Loucy (cell line): ENCODE measurements around the gene UNC79.

Source experiments
- CTCF ChIP-seq: fragments of 200-600 bp; sonication (generic); conservative IDR thresholded peaks from 2 replicates; pipeline ENCODE4 v1.5.1; 2014; ENCODE audit warnings: mild to moderate bottlenecking, antibody characterized with exemption, low read length
- EZH2phosphoT487 ChIP-seq: fragments of 200-600 bp; IDR thresholded peaks from 2 replicates; pipeline ENCODE4 v1.6.1; 2018; ENCODE audit warnings: antibody characterized with exemption, mild to moderate bottlenecking, moderate library complexity, borderline replicate concordance

- no peak for TF ChIP-seq CTCF
- TF ChIP-seq EZH2phosphoT487 = no peak
Observed at GRCh38 chr14:93744876-93745275, 314.1 kb downstream of the UNC79 start.
